22Rv1 (cell line): ENCODE data around the gene MAML3.

ENCODE experiments used
- CTCF ChIP-seq: fragments of 450-650 bp; IDR thresholded peaks from 2 replicates; pipeline ENCODE4 v1.5.1; 2017; ENCODE audit warnings: mild to moderate bottlenecking
- ZFX ChIP-seq: fragments of 450-650 bp; IDR thresholded peaks from 2 replicates; pipeline ENCODE4 v1.6.1; 2017; ENCODE audit warnings: antibody characterized with exemption, borderline replicate concordance

- TF ChIP-seq CTCF (no peak), ZFX (no peak)
These were observed 343.3 kb downstream of the MAML3 start for GRCh38 chr4:139810710-139811109.
